HG02798 (cell line): ENCODE results near the gene SLC6A5.

Source experiments
- ATAC-seq: cut with Tn5 transposase; IDR thresholded peaks from one replicate; pipeline ENCODE4 v1.9.1; 2021; ENCODE audit warnings: mild to moderate bottlenecking; ENCODE audit not compliant: unreplicated experiment, poor library complexity

Gene SLC6A5

DNA sequence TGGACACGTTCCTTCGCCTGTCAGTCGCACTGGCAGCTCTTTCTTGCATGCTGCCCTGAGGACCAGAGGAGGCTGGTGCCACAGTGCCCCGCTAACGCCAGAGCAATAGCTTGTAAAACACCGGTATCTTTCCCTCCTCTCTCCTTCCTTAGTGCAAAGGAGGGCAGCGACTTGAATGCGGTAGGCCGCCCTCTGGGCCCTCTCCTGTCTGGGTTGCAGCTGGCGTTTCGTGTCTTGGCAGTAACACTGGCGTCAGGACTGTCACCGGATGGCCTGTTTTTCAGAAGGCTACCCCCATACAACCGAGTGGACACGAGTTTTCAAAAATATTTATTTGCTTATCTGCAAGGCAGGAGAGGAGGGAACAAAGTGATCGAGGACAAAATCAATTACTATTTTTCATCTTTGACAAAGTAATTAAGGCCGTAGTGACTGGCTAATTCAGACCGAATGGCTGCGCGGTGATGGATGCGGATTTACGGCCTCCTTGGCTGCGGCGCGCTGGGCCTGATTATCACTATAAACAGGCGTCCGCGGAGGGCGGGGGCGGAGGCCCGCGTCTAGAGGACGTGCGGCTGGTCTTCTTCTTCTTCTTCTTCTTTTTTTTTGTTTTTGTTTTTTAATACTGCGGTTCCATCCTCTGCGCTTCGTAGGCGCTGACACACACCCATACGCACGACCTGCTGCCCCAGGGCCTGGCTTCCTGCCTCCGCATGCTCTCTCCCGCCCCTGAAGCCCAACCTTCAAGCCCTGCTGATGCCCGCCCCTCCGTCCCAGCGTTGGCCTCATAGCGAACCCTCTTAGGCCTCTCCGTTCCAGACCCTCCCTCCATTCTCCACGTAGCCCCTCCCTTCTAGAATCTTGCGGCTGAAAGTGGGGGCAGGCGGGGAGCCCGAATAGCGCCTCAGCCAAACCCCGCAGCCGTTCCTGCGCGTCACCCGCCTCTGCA, 2.9 kb upstream of the SLC6A5 start:
- no peak for ATAC-seq

DNA sequence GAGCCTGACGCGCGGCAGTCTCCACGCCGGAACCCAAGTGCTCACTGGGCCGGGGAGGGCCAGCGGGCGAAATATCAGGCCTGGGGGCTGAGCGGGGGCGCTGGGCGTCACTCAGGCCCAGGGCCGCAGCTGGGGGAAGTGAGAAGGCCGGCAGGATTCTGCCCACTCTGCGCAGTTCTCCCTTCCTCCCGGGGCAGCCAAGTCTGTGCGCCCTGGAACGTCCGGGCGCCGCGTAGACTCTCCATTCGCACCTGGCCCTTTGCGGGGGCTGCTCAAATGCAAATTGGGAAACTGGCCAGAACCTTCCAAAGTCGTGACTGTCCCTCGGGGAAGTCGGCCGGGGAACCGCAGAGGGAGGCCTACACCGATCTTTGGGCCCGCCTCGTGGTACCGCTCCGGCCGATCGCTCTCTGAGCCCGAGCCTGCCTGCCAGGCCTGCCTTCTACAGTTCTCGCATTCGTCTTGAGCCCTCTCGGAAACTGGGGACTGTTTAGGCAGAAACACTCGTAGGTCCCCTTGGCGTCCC, 2.2 kb upstream of the SLC6A5 start:
- no peak for ATAC-seq

DNA sequence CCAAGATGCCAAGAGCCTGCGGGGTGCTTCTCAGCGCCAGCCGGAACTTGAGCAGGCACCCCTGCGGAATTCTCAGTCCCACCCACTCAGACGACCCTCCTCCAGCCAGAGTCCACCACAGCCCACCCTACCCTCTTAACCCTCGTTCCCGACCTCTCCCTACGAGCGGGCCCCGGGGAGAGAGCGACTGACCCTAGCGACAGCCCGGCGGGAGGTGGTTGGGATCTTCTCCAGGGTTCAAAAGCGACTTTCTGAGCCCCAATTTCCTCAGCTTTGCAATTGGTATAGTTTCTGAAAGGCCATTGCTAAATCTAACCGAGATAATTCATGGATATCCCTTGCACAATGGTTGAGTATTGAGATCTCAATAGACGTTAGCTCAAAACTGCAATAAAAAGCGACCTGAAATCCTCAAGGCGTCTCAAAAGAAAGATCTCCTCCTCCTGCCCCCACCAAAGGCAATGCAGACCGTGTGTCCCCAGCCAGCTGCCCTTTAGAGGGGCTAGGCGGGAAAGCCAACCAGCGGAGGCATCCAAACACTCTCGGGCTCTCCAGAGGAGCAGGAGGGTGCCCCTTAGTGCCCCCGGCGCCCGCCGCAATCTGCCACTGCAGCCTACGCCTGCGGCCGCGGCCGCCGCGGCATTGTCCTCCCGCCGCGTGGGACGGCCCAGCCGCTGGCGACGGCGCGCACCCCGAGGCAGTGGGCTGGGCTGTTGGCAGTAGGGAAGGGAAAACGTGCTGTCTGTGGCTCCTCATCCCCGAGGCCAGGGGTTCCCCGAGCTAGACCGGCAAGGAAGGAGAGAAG, 1.5 kb upstream of the SLC6A5 start:
- no peak for ATAC-seq

DNA sequence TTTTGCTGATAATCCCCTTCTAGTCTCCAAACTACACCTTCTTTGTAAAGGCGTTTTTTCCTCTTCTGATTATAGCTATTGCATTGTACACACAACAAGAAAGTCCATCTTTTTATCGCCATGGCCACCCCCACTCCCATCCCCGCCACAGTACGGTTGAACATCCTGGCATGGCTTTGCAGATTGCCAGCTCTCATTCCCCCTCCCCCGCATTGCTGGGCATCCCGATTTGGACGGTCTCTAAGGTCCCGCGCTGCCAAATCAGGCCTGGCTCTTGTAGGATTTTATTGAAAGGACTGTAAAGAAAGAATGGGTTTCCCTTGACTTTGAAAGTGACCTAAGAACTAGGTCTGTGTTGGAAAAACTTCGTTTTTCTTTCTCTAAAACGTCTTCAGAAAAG, 916 bp upstream of the SLC6A5 start:
- ATAC-seq: no peak

DNA sequence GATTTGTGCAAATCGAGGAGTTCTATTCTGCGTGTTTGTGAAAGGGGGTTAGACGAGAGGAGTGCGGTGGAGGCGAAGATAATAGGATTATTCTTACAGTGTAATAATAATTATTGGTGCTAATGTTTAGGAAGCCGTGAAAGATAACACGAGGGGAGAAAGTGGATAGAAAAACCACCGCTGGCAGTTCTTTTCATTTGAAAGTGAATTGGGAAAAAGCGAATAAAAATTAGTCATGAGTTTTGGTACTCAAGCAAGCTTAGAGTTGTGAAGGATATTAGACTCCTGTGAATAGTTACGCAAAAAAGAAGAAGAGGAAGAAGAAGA, 575 bp downstream of the SLC6A5 start:
- ATAC-seq: no peak

DNA sequence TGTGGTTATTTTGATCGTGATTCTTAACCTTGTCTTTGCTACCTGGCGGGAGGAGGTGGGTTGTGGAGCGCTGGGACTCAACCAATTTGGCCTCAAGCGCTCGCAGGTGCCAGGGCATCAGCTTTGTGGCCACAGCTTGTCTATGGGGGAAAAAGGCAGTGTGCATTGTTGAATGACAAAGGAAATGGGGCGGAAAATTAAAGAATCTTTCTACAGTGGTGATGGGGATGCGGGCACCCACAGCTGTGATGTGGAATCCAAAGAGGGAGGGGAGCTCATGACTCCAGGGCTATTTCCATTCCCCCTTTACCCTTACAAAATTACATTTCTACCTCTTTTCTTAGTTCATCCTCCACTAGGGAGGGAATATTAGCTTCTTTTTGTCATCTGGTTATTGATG, 1.1 kb downstream of the SLC6A5 start:
- no peak for ATAC-seq

DNA sequence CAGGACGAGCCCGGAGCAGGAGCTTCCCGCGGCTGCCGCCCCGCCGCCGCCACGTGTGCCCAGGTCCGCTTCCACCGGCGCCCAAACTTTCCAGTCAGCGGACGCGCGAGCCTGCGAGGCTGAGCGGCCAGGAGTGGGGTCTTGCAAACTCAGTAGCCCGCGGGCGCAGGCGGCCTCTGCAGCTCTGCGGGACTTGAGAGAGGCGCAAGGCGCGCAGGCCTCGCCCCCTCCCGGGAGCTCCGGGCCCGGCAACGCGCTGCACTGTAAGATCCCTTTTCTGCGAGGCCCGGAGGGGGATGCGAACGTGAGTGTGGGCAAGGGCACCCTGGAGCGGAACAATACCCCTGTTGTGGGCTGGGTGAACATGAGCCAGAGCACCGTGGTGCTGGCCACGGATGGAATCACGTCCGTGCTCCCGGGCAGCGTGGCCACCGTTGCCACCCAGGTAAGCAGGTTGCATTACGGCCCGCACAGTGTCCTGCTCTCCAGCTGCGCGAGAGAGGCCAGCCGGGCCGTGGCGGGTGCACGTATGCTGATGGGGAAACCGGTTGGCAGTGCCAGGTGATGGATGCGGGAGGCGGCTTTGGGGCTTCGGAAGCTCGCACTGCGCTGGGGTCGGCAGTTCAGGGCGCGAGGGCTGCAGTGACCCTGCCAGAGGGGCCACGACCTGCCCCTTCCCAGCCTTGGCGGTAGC, 2.0 kb downstream of the SLC6A5 start:
- no peak for ATAC-seq

DNA sequence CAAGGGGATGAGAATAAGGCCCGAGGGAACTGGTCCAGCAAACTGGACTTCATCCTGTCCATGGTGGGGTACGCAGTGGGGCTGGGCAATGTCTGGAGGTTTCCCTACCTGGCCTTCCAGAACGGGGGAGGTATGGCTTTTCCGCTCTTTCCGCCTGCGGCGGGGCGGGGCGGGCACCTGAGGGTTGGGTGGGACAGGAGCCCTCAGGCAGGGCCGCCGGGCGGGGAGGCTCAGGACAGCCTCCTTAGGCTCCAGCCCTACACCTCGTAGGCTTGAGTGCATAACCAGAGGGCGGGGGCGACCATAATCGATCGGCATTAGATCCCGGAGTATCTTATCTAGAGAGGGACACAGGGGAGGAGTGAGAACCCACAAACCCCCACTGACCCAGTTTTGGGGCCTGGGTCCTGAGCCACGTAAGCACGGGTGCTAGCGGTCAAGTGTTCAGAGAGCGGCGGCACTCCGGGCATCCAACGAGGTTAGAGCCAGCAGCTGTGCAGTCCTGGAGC, 4.9 kb downstream of the SLC6A5 start:
- ATAC-seq: no peak

DNA sequence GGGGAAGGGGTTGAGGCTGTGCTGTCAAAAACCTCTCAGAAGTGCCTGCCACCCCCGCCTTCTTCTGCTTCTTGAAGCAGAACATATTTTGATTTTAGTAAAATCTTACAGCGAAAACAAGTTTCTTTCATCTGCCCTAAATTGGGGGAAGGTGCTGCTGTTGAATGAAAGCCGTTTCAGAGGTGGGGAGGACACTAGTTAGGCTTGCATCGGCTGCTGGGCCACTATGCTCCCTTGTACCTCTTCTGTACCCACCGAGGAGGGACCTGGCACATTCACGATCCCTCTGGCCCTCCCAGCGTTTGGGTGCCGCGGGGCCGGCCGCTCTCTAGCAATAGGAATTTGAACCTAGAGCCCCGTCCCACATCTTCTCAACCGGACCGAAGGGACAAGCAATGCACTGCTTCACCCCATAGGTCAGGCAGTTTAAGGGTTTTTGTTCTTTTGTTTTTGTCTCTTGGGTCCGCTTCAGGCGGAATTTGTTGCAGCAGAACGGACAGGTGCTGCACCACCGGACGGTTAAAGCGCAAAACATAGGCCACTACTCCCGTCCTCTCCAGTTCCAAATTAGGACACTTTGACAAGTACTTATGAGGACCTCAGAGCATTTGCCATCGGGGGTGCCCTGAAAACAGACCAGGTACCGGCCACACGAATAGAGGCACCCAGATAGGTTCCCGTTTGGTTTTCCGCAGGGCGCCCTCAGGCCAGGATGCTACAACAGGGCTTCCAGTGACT, 5.6 kb downstream of the SLC6A5 start:
- no peak for ATAC-seq

DNA sequence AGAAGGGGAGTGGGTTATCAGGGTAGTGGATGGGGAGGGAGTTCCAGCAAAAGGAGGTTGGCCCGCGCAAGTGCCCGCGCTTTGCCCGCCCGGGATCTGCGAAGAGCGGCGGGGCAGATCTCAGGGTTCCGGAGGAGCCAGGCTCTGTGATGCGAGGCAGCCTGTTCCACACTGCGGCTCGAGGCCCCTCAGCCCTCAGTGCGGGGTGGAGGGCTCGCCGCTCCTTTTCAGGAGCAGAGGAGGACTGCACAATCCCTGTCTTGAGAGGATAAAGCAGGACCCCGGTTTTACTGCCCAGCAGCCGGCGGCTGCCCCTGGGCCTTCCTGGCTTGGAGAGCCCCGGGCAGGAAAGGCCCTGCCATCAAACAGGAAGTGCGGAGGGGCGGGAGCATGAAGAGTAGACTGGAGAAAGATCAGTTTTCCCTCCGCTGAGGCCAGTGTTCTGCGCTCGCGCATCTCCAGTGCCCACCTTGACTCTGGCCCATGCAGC, 6.2 kb downstream of the SLC6A5 start:
- no peak for ATAC-seq

DNA sequence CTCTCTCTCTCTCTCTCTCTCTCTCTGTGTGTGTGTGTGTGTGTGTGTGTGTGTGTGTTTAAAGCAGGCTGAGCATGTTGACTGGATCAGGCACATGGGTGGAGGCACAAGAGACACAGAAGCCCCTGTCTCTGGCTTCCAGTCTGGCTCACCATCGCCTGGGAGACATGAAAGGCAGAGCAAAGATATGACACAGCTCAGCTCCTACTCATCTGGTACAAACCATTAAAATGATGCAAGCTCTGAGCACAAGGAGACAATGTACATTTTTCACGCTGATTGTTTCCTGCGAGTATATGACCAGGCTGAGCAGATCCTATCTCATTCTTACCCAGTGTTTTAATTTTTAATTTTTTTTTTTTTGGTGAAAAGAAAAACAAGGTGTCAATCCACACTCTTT, 9.5 kb downstream of the SLC6A5 start:
- ATAC-seq: no peak

DNA sequence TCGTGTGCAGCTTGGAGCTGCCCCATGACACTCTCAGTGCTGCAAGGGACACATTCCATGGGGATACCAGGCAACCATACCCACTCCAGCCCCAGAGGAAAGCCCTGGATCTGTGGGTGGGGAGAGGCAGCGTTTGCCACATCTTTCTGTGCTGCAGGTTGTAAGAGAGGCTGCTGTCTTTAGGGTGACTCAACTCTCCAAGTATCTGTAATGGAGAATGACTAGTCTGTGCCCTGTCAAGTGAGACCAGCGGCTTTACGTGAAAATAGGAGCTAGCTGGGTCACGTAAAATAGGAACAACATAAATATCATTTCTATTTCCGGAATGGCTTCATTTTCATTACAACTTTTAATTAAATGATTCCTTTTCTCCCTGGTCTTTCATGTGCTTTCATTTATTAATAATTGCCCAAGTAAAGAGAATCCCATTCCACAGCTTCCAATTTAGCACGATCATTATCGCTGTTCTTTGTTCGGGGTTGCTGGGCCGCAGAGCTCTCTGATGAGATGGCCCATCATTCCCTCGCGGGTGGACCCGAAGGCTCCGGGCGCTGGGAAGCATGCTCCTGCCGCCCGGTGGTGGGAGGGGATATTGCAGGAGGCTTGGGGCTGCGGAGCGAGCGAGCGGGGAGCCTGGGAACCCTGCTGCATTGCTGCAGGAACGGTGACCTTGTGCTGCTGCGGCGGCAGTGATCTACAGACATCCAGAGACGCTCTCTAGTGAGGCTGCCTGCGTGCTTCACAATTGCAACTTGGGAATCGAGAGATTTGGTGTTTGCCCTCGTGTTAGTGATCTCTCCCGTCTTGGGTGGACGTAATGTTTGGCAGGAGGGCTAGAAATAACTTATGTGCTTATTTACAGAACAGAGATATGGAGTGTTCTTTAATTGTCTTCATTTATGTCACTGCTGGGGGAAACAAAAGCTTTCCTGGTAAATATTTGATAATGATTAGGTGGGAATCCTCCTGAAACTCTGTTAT, 10.6 kb downstream of the SLC6A5 start:
- ATAC-seq: peak; percentile 99

DNA sequence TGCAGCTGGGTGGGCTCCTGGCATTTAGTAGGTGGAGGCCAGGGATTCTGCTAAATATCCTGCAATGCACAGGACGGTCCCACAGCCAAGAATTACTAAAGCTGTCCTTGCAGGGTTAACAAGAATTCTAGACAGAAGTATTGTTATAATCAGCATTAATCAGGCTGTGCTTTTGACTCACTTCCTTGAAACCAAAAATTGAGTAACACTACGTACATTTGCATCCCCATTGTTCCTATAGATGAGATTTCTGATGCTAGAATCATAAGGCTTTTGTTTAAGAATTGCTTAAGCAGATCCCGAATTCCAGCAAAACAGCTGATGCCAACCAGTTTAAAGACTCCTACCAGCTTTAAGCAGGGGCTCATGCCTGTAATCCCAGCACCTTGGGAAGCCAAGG, 11.4 kb downstream of the SLC6A5 start:
- ATAC-seq: no peak

DNA sequence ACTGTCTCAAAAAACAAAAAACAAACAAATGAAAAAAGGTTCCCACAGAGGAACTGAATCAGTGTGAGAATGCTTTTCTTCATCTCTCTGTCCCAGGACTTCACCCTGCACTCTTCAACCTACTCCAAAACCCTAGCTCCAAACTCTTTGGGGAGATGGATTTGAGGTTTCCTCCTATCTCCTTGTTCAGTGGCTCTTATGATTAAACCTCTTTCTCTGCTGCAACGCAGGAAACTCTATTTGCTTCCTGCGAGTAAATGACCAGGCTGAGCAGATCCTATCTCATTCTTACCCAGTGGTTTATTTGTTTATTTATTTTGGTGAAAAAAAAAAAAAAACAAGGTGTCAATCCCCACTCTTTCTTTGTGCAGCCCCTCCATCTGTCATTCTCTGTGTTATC, 12.0 kb downstream of the SLC6A5 start:
- ATAC-seq: no peak

DNA sequence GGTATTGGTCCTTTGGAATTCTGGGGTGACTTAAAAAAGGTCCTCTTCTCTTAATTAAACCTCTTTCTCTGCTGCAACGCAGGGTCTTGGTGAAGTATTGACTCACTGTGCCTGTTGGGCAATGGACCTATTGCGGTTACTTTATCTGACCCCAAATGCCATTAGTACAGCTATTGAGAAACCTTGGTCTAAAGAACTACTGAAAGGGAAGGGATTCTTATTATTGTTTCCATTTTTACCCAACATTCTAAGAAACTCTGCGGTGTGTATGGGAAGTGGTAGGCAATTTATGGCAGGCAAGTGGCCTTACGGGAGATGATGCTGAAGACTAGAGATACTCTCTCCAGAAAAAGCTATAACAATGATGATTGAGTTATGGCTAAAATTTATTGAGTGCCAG, 12.5 kb downstream of the SLC6A5 start:
- ATAC-seq: no peak

DNA sequence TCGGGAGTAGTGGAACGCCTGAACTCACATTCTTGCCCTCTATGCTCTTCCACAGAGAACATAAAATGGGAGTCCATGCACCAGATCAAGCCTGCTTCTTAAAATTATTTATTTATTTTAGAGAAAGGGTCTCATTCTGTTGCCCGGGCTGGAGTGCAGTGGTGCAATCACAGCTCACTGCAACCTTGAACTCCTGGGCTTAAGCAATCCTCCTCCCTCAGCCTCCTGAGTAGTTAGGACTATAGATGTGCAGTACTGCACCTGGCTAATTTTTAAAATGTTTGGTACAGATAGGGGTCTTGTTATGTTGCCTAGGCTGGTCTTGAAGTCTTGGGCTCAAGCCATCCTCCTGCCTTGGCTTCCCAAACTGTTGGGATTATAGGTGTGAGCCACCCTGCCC, 13.0 kb downstream of the SLC6A5 start:
- no peak for ATAC-seq

DNA sequence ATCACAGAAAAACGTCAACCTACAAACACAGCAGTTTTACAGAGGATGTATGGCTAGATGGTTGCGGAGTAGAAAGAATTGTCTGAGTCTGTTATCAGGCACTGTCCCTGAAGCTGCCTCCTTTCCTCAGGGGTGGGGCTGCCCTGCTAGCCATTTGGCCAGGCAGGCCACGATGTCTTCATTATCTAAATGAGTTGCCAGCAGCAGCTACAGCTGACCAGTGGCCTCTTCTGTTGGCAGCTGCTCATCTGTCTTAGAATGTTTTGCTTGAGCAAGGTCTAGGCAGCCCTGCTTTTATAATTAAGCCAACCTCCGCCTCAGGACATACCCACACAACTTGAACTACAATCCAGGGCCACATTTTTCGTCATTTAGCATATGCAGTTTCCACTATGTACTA, 17.5 kb downstream of the SLC6A5 start:
- no peak for ATAC-seq

DNA sequence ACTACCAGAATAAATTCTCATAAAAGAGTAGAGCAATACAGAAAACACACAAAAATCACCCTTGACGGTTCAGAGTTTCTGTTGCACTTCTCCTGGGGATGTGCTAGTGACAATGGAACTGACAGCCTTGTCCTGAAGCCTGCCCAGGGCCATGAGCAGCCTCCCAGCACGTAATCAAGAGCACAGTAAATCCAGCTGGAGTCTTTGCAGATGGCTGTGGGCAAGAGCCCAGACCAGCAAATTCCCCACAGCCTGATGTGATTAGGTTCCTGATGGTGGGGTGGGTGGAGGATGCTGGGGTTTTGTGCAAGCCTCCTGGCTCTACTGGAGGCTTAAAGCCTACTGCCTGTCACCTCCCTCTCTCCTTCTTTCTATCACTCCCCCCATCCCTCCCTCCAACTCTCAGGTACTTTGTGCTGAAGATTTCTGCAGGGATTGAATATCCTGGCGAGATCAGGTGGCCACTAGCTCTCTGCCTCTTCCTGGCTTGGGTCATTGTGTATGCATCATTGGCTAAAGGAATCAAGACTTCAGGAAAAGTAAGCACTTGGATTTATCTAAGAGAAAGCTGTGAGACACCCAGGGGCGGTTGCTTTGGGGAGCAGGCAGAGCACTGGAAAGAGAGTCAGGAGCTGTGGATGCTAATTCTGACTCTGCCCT, 18.1 kb downstream of the SLC6A5 start:
- no peak for ATAC-seq
